Ovary (tissue), 3 donors: Measurements from ENCODE around the gene GTF3C4.

Experiments used
- CTCF ChIP-seq, 3 donors: fragments of 450-650 bp in 2 of 3; fragments of 200-600 bp in 1 of 3; IDR thresholded peaks; one replicate each; pipeline versions ENCODE4 v1.5.1 to v1.8.0; 2016 to 2022; ENCODE audit warnings: antibody characterized with exemption in 3 of 3, mild to moderate bottlenecking in 1 of 3
- EP300 ChIP-seq: sonication (generic); formaldehyde crosslinking; IDR thresholded peaks from one replicate; pipeline ENCODE4 v1.6.1; 2017; ENCODE audit warnings: antibody characterized with exemption
- donor health status: DM: no; HTN: no; CAD: no.

GRCh38 chr9:132674485-132674884 lies 4.2 kb downstream of the GTF3C4 start:
- TF ChIP-seq CTCF (IDR thresholded peaks at IDR 0.05) (no peak), EP300 (no peak)
